ENCODE measurements around the gene TWNK.
"Not testable (repeated sequence)": the region's sequence is repeated elsewhere in the genome, so short reads cannot be mapped to it uniquely, and the experiment has no call there.

TWNK gene

GRCh38 chr10:100975397-100975796, 11.9 kb upstream of the TWNK start:
- DNase-seq, result not testable (repeated sequence)

GRCh38 chr10:100976906-100977305, 10.4 kb upstream of the TWNK start:
- no peak for DNase-seq

GRCh38 chr10:100977436-100977835, 9.9 kb upstream of the TWNK start:
- DNase-seq, result no peak

GRCh38 chr10:100978121-100978900, 9.0 kb upstream of the TWNK start:
- DNase-seq, result no peak

GRCh38 chr10:100978901-100979195, 8.5 kb upstream of the TWNK start:
- DNase-seq, result no peak

GRCh38 chr10:100979791-100980272, 7.5 kb upstream of the TWNK start:
- no peak for DNase-seq

GRCh38 chr10:100980311-100980710, 7.0 kb upstream of the TWNK start:
- DNase-seq, result no peak

- DNase-seq, result no peak
Measured at GRCh38 chr10:100980711-100981110, 6.6 kb upstream of the TWNK start.

- DNase-seq, result no peak
Measured at GRCh38 chr10:100981178-100981772, 6.1 kb upstream of the TWNK start.

GRCh38 chr10:100982916-100983830, 4.2 kb upstream of the TWNK start:
- no peak for DNase-seq

GRCh38 chr10:100983868-100984671, 3.3 kb upstream of the TWNK start:
- DNase-seq, result no peak

- DNase-seq, result no peak
Measured at GRCh38 chr10:100984672-100985177, 2.6 kb upstream of the TWNK start.

- DNase-seq, result no peak
Measured at GRCh38 chr10:100985336-100985735, 2.0 kb upstream of the TWNK start.

GRCh38 chr10:100986623-100986951, 756 bp upstream of the TWNK start:
- no peak for DNase-seq

- DNase-seq, result no peak
Measured at GRCh38 chr10:100987685-100988049, 324 bp downstream of the TWNK start.

GRCh38 chr10:100988166-100988565, 823 bp downstream of the TWNK start:
- DNase-seq, result no peak

GRCh38 chr10:100989088-100989487, 1.7 kb downstream of the TWNK start:
- no peak for DNase-seq

GRCh38 chr10:100993986-100994708, 6.8 kb downstream of the TWNK start:
- DNase-seq, result no peak

GRCh38 chr10:100995181-100995580, 7.8 kb downstream of the TWNK start:
- no peak for DNase-seq

- no peak for DNase-seq
Measured at GRCh38 chr10:100996678-100997359, 9.5 kb downstream of the TWNK start.

All from HCEC 1CT (cell line).